GM12878 (cell line): ENCODE data around the gene XPO5. TPM values are rescaled to one million over a fixed set of nuclear protein-coding genes. Genes with fewer than 3 reads are reported as not detected.

Source experiments
- ATAC-seq: fragments of 200-7000 bp; cut with Tn5 transposase; 3 replicates; pipeline ENCODE4 v1.9.1; 2020; ENCODE audit warnings: mild to moderate bottlenecking, moderate library complexity
- BruUV-seq: library from RNA; stranded (reverse); fragments of 400-500 nt; replicated peaks from 2 replicates; lab custom pipeline; 2021; lab: Mats Ljungman, UMichigan
- CTCF ChIA-PET: fragments of 300-600 bp; sonication (Branson Sonifier 250); formaldehyde crosslinking; extraction: SDS; loops from one replicate; lab custom pipeline; 2021; ENCODE audit warnings: inconsistent platforms; lab: Yijun Ruan, JAX
- POLR2A ChIA-PET: fragments of 350-600 bp; formaldehyde crosslinking; extraction: SDS; loops from one replicate; lab custom pipeline; 2021; ENCODE audit warnings: inconsistent platforms; lab: Charles Lee
- RAD21 ChIA-PET: fragments of 300-600 bp; sonication (Branson Sonifier 250); formaldehyde crosslinking; loops from one replicate; lab custom pipeline; 2023; ENCODE audit warnings: antibody characterized with exemption; ENCODE audit not compliant: unreplicated experiment; lab: Charles Lee
- SMC1A ChIA-PET: fragments of 300-600 bp; sonication (Branson Sonifier 250); formaldehyde crosslinking; loops from one replicate; lab custom pipeline; 2023; ENCODE audit not compliant: unreplicated experiment, uncharacterized antibody; lab: Charles Lee
- DNase-seq: peaks from one replicate; pipeline ENCODE4 v3.0.0-alpha.2; 2011; ENCODE audit warnings: low read depth, low spot score
- FAIRE-seq: peaks from 3 replicates; lab custom pipeline; 2011; peaks lifted over from hg19 to GRCh38; lab: Jason Lieb, UNC
- H2AFZ ChIP-seq: 2 replicates; pipeline ENCODE4 v1.6.0; 2011; ENCODE audit warnings: low read depth, low read length, control low read depth; ENCODE audit not compliant: control insufficient read depth
- H3K27ac ChIP-seq: 2 replicates; pipeline ENCODE4 v1.5.1; 2011; ENCODE audit warnings: control low read depth; ENCODE audit not compliant: control insufficient read depth, insufficient read depth
- H3K27me3 ChIP-seq, 2 experiments: replicated peaks in 1 of 2; 2 replicates each; pipeline versions ENCODE4 v1.6.0 to v1.6.1; 2011; ENCODE audit warnings: low read length in 1 of 2; ENCODE audit not compliant: control insufficient read depth in 2 of 2, insufficient read depth in 2 of 2
- H3K36me3 ChIP-seq, 2 experiments: 2 replicates each; pipeline ENCODE4 v1.5.1; 2011; ENCODE audit warnings: low read length in 1 of 2; ENCODE audit not compliant: control insufficient read depth in 2 of 2, insufficient read depth in 2 of 2
- H3K4me1 ChIP-seq: 2 replicates; pipeline ENCODE4 v1.6.1; 2011; ENCODE audit warnings: mild to moderate bottlenecking, low read length, moderate library complexity, mixed read lengths; ENCODE audit not compliant: control insufficient read depth, insufficient read depth
- H3K4me2 ChIP-seq: 2 replicates; pipeline ENCODE4 v1.6.0; 2011; ENCODE audit warnings: control low read depth; ENCODE audit not compliant: control insufficient read depth, insufficient read depth
- H3K4me3 ChIP-seq: fragments of 200-600 bp; sonication (generic); 2 replicates; pipeline ENCODE4 v1.5.1; 2016
- H3K79me2 ChIP-seq: 2 replicates; pipeline ENCODE4 v1.6.0; 2011; ENCODE audit warnings: low read length; ENCODE audit not compliant: control insufficient read depth, insufficient read depth
- H3K9ac ChIP-seq: 2 replicates; pipeline ENCODE4 v1.8.0; 2011; ENCODE audit warnings: low read length, control low read depth, mixed read lengths; ENCODE audit not compliant: control insufficient read depth, insufficient read depth
- H3K9me3 ChIP-seq: replicated peaks from 3 replicates; pipeline ENCODE4 v1.5.1; 2011; ENCODE audit warnings: mild to moderate bottlenecking, low read length; ENCODE audit not compliant: control insufficient read depth, insufficient read depth
- H4K20me1 ChIP-seq: 2 replicates; pipeline ENCODE4 v1.6.0; 2011; ENCODE audit not compliant: control insufficient read depth, insufficient read depth
- ATF7 ChIP-seq: fragments of 450-650 bp; IDR thresholded peaks from 2 replicates; pipeline ENCODE4 v1.6.1; 2016; ENCODE audit warnings: low read depth, mild to moderate bottlenecking
- BCL11A ChIP-seq: IDR thresholded peaks from 2 replicates; pipeline ENCODE4 v1.6.1; 2011; ENCODE audit warnings: low read depth, low read length
- CBX5 ChIP-seq: sonication (generic); IDR thresholded peaks from 2 replicates; pipeline ENCODE4 v1.6.1; 2016; ENCODE audit warnings: low read depth, moderate library complexity, mild to moderate bottlenecking, inconsistent platforms
- CEBPB ChIP-seq, 2 experiments: fragments of 150-350 bp in 1 of 2; IDR thresholded peaks; 2 replicates each; pipeline ENCODE4 v1.6.1; 2012 to 2014; ENCODE audit warnings: low read depth in 2 of 2, low read length in 2 of 2, borderline replicate concordance in 1 of 2, inconsistent platforms in 1 of 2
- CREM ChIP-seq: IDR thresholded peaks from 2 replicates; pipeline ENCODE4 v1.6.1; 2014; ENCODE audit warnings: antibody characterized with exemption, low read depth
- KAT2A ChIP-seq: conservative IDR thresholded peaks from 2 replicates; pipeline ENCODE4 v1.6.1; 2011; ENCODE audit warnings: low read depth, low read length; ENCODE audit not compliant: control insufficient read depth
- MXI1 ChIP-seq: fragments of 150-350 bp; IDR thresholded peaks from 2 replicates; pipeline ENCODE4 v1.6.1; 2011; ENCODE audit warnings: low read depth, mild to moderate bottlenecking, inconsistent platforms, low read length, improper control_type of control experiment
- SMC3 ChIP-seq: IDR thresholded peaks from 2 replicates; pipeline ENCODE4 v1.6.1; 2011; ENCODE audit warnings: low read length, improper control_type of control experiment, borderline replicate concordance
- SP1 ChIP-seq: IDR thresholded peaks from one replicate; pipeline ENCODE4 v1.6.1; 2011; ENCODE audit warnings: low read depth, low read length
- STAT1 ChIP-seq: fragments of 450-650 bp; conservative IDR thresholded peaks from 2 replicates; pipeline ENCODE4 v1.6.1; 2014; ENCODE audit warnings: antibody characterized with exemption, mild to moderate bottlenecking
- TBL1XR1 ChIP-seq: IDR thresholded peaks from 2 replicates; pipeline ENCODE4 v1.6.1; 2012; ENCODE audit warnings: low read depth, low read length, improper control_type of control experiment
- ZNF207 ChIP-seq: fragments of 450-650 bp; IDR thresholded peaks from 2 replicates; pipeline ENCODE4 v1.6.1; 2014; ENCODE audit warnings: antibody characterized with exemption, mild to moderate bottlenecking, borderline replicate concordance
- ZNF24 ChIP-seq: fragments of 450-650 bp; IDR thresholded peaks from 2 replicates; pipeline ENCODE4 v1.6.1; 2017; ENCODE audit warnings: antibody characterized with exemption, mild to moderate bottlenecking
- WGBS: methylation state at CpG from one replicate; pipeline ENCODE4 v1.1.6; 2016; ENCODE audit warnings: low lambda C conversion rate; ENCODE audit not compliant: insufficient replicate concordance, insufficient coverage; ENCODE audit errors: missing lambda C conversion rate; 5-methylcytosine and 5-hydroxymethylcytosine counted together
- in situ Hi-C: fragments of 300-500 bp; cut with MboI; formaldehyde crosslinking; loops from 9 replicates; pipeline ENCODE4 v1.14.3; 2018; ENCODE audit warnings: mixed read lengths
- intact Hi-C: fragments of 100-400 bp; cut with micrococcal nuclease; formaldehyde crosslinking; loops from one replicate; pipeline ENCODE4 v1.14.2; 2022; ENCODE audit not compliant: unreplicated experiment
- polyA plus RNA-seq, 11 experiments: library from polyadenylated mRNA; depleted of rRNA in 4 of 11; unstranded in 6 of 11; stranded (reverse) in 5 of 11; fragments of >200 nt; fragmentation: Nextera tagmentation in 4 of 11; fragmentation: Illumina TruSeq in 1 of 11; extraction: Ambion mirVana in 4 of 11; extraction: Trizol in 1 of 11; gene quantifications; 1 replicate in 1 of 11; 2 replicates in 10 of 11; pipeline versions ENCODE4 v1.2.1 to v1.2.3, GENCODE V29; 2011 to 2016; ENCODE audit warnings: inconsistent platforms in 2 of 11, missing spikeins in 2 of 11, low read depth in 1 of 11
- total RNA-seq, 4 experiments: library from RNA; depleted of rRNA in 3 of 4; stranded (reverse); fragments of >200 nt in 3 of 4; fragmentation: Illumina TruSeq in 1 of 4; extraction: Trizol in 1 of 4; gene quantifications; 2 replicates each; pipeline versions ENCODE4 v1.2.1 to v1.2.3, GENCODE V29; 2013 to 2021
- TF ChIP-seq, protein P1 (sequence below): IDR thresholded peaks from 2 replicates; pipeline ENCODE4 v1.6.1; 2011; ENCODE audit warnings: low read depth, low read length, improper control_type of control experiment, borderline replicate concordance
- TF ChIP-seq, protein P2 (sequence below): fragments of 450-650 bp; IDR thresholded peaks from 2 replicates; pipeline ENCODE4 v1.6.1; 2018; ENCODE audit warnings: mild to moderate bottlenecking, low read depth, moderate library complexity; ENCODE audit not compliant: partially characterized antibody
- TF ChIP-seq, protein P3 (sequence below): fragments of 450-650 bp; IDR thresholded peaks from 2 replicates; pipeline ENCODE4 v1.6.1; 2017; ENCODE audit warnings: low read depth, mild to moderate bottlenecking, moderate library complexity
- TF ChIP-seq, protein P4 (sequence below): fragments of 450-650 bp; IDR thresholded peaks from 2 replicates; pipeline ENCODE4 v1.6.1; 2017; ENCODE audit warnings: borderline replicate concordance

XPO5 gene
- total and polyA plus RNA-seq, 10 of the 15 experiments (the other 5 are each of a cell fraction or from before 2014, with no cell fraction given): 11.3 to 76.0 (median 41.6) TPM

DNA sequence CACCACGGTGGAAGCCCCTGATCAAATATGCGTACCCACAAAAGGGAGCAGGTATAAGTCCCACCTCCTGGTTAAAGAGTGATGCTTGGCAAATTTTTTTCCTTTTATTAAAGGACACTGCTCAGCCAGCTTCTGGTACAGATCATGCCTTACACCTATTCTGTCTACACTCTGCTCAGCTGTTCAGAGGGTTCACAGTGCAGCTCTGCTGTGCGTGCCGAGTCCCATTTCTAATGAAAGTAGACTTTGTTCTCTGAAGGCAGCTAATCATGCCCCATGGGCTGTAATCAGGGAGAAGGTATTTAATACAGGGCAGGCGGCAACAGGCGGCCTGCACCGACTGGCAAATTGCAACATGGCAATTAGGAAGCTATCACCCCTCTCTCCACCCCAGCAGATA lies 82.0 kb downstream of the XPO5 start:
- ChIA-PET SMC1A (interaction anchor here (1.0 to 1.7 kb wide), 3 partner anchors 8 to 13 kb away, joined by 3 to 5 read pairs (median 5); no protein-coding TSS in a partner anchor), CTCF (interaction anchor here (1.0 to 7.6 kb wide), 3 partner anchors 13 to 230 kb away, joined by 3 to 70 read pairs (median 4); partner anchors contain the start of gene LRRC73)
- ATAC-seq: no peak
- Histone ChIP-seq H3K27me3 (no peaks in the 10 kb centered on the region), H3K9ac (no peak overlapping the region), H3K9me3 (no peaks in the 10 kb centered on the region), H3K4me2 (no peak overlapping the region), H2AFZ (no peak overlapping the region), H3K4me1 (no peaks in the 10 kb centered on the region; the same call in 1 of the 2 replicates)
- intact Hi-C loops: no loop called here
- 95% methylated on average over 7 of the region's 7 CpGs for WGBS
- DNase-seq: no peak
- FAIRE-seq: no peak
- TF ChIP-seq CREM (no peak), KAT2A (no peak), TBL1XR1 (no peak), CBX5 (no peak), ATF7 (no peak), BCL11A (no peak), MXI1 (no peak), SMC3 (no peak), ZNF24 (no peak), ZNF207 (no peak), SP1 (no peak), CEBPB (IDR thresholded peaks at IDR 0.05; ENCODE audit: borderline replicate concordance in 1 of 2, low read depth in 2 of 2, low read length in 2 of 2) (no peak), STAT1 (no peak)
- TF ChIP-seq, protein P1, sequence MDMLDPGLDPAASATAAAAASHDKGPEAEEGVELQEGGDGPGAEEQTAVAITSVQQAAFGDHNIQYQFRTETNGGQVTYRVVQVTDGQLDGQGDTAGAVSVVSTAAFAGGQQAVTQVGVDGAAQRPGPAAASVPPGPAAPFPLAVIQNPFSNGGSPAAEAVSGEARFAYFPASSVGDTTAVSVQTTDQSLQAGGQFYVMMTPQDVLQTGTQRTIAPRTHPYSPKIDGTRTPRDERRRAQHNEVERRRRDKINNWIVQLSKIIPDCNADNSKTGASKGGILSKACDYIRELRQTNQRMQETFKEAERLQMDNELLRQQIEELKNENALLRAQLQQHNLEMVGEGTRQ: no peak
- TF ChIP-seq, protein P2, sequence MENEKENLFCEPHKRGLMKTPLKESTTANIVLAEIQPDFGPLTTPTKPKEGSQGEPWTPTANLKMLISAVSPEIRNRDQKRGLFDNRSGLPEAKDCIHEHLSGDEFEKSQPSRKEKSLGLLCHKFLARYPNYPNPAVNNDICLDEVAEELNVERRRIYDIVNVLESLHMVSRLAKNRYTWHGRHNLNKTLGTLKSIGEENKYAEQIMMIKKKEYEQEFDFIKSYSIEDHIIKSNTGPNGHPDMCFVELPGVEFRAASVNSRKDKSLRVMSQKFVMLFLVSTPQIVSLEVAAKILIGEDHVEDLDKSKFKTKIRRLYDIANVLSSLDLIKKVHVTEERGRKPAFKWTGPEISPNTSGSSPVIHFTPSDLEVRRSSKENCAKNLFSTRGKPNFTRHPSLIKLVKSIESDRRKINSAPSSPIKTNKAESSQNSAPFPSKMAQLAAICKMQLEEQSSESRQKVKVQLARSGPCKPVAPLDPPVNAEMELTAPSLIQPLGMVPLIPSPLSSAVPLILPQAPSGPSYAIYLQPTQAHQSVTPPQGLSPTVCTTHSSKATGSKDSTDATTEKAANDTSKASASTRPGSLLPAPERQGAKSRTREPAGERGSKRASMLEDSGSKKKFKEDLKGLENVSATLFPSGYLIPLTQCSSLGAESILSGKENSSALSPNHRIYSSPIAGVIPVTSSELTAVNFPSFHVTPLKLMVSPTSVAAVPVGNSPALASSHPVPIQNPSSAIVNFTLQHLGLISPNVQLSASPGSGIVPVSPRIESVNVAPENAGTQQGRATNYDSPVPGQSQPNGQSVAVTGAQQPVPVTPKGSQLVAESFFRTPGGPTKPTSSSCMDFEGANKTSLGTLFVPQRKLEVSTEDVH: no peak
- TF ChIP-seq, protein P3, sequence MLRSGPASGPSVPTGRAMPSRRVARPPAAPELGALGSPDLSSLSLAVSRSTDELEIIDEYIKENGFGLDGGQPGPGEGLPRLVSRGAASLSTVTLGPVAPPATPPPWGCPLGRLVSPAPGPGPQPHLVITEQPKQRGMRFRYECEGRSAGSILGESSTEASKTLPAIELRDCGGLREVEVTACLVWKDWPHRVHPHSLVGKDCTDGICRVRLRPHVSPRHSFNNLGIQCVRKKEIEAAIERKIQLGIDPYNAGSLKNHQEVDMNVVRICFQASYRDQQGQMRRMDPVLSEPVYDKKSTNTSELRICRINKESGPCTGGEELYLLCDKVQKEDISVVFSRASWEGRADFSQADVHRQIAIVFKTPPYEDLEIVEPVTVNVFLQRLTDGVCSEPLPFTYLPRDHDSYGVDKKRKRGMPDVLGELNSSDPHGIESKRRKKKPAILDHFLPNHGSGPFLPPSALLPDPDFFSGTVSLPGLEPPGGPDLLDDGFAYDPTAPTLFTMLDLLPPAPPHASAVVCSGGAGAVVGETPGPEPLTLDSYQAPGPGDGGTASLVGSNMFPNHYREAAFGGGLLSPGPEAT: no peak
- TF ChIP-seq, protein P4, sequence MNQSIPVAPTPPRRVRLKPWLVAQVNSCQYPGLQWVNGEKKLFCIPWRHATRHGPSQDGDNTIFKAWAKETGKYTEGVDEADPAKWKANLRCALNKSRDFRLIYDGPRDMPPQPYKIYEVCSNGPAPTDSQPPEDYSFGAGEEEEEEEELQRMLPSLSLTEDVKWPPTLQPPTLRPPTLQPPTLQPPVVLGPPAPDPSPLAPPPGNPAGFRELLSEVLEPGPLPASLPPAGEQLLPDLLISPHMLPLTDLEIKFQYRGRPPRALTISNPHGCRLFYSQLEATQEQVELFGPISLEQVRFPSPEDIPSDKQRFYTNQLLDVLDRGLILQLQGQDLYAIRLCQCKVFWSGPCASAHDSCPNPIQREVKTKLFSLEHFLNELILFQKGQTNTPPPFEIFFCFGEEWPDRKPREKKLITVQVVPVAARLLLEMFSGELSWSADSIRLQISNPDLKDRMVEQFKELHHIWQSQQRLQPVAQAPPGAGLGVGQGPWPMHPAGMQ: no peak
- TF ChIP-seq, all 136 proteins: peak for 0
- in situ Hi-C loops: no loop called here
- Histone ChIP-seq H3K27ac (no peak overlapping the region), H4K20me1 (no peaks in the 10 kb centered on the region; the same call in 1 of the 2 replicates), H3K36me3 (peaks cover 0 to 4% of the 10 kb centered on the region in 2 experiments; a peak in 2 of 4 replicates), H3K4me3 (no peak overlapping the region), H3K79me2 (no peaks in the 10 kb centered on the region)
- POLR2A ChIA-PET: interaction anchor here (0.6 to 1.3 kb wide), 3 partner anchors 14 to 109 kb away, joined by 3 to 5 read pairs (median 4); no protein-coding TSS in a partner anchor
- RAD21 ChIA-PET: no interaction called here
- no TSS peak for BruUV-seq
